HCT116 (cell line): ENCODE data around the gene SDK2. TPM values are rescaled to one million over a fixed set of nuclear protein-coding genes. Genes with fewer than 3 reads are reported as not detected.
A peak's percentile ranks its signal among the peaks of the same experiment; 100 is the strongest.

Source experiments
- ATAC-seq: fragments of 200-7000 bp; cut with Tn5 transposase; 2 replicates; pipeline ENCODE4 v1.9.1; 2020; ENCODE audit warnings: mild to moderate bottlenecking, moderate library complexity
- BruUV-seq: library from RNA; stranded (reverse); fragments of 400-500 nt; replicated peaks from 2 replicates; lab custom pipeline; 2021; lab: Mats Ljungman, UMichigan
- CTCF ChIA-PET: fragments of 300-600 bp; sonication (Branson Sonifier 250); formaldehyde crosslinking; loops from one replicate; lab custom pipeline; 2021; ENCODE audit warnings: antibody characterized with exemption; lab: Charles Lee
- POLR2A ChIA-PET: fragments of 300-600, 350-600 bp; sonication (Branson Sonifier 250); formaldehyde crosslinking; loops from one replicate; lab custom pipeline; 2021; ENCODE audit warnings: antibody characterized with exemption; lab: Charles Lee
- RAD21 ChIA-PET, 2 experiments: fragments of 300-600 bp; sonication (Branson Sonifier 250); formaldehyde crosslinking; loops; one replicate each; lab custom pipeline; 2023; ENCODE audit warnings: low total read pairs in 2 of 2; ENCODE audit not compliant: uncharacterized antibody in 2 of 2, unreplicated experiment in 2 of 2, low non-redundant PET in 1 of 2; lab: Charles Lee
- DNase-seq: peaks from one replicate; pipeline ENCODE4 v3.0.0-alpha.2; 2010; ENCODE audit warnings: low read depth, low spot score
- H2AFZ ChIP-seq: fragments of 200-600 bp; shearing (Covaris generic), sonication (generic); 2 replicates; pipeline ENCODE4 v1.6.1; 2017; ENCODE audit warnings: low read depth, mixed run types, mixed read lengths, antibody characterized with exemption, low read length; ENCODE audit not compliant: poor library complexity, severe bottlenecking
- H3K27ac ChIP-seq: 2 replicates; pipeline ENCODE4 v1.5.1; 2012; ENCODE audit warnings: low read depth, low read length
- H3K27me3 ChIP-seq: fragments of 200-600 bp; sonication (generic); 2 replicates; pipeline ENCODE4 v1.6.1; 2016; ENCODE audit warnings: mixed run types, low read length, mixed read lengths; ENCODE audit not compliant: insufficient read depth
- H3K36me3 ChIP-seq, 2 experiments: fragments of 200-500 bp in 1 of 2; fragments of 200-600 bp in 1 of 2; sonication (Bioruptor generic) in 1 of 2; sonication (generic) in 1 of 2; 2 replicates each; pipeline versions ENCODE4 v1.5.1 to v1.6.1; 2014 to 2016; ENCODE audit warnings: low read length in 2 of 2, inconsistent platforms in 1 of 2, mixed read lengths in 1 of 2, mixed run types in 1 of 2; ENCODE audit not compliant: insufficient read depth in 2 of 2, control insufficient read depth in 1 of 2
- H3K4me1 ChIP-seq, 2 experiments: fragments of 200-600 bp in 1 of 2; sonication (generic) in 1 of 2; 2 replicates each; pipeline versions ENCODE4 v1.5.1 to v1.6.1; 2012 to 2017; ENCODE audit warnings: low read length in 2 of 2, inconsistent platforms in 1 of 2, mild to moderate bottlenecking in 1 of 2, mixed read lengths in 1 of 2, mixed run types in 1 of 2, moderate library complexity in 1 of 2; ENCODE audit not compliant: insufficient read depth in 2 of 2, control insufficient read depth in 1 of 2
- H3K4me2 ChIP-seq: fragments of 200-600 bp; sonication (generic); 2 replicates; pipeline ENCODE4 v1.6.1; 2017; ENCODE audit warnings: mixed run types, low read length, mixed read lengths
- H3K4me3 ChIP-seq, 2 experiments: fragments of 200-600 bp in 1 of 2; sonication (generic) in 1 of 2; replicated peaks in 1 of 2; 2 replicates each; pipeline ENCODE4 v1.5.1; 2011 to 2016; ENCODE audit warnings: low read length in 2 of 2, control low read depth in 1 of 2, low read depth in 1 of 2, mild to moderate bottlenecking in 1 of 2, mixed read lengths in 1 of 2, mixed run types in 1 of 2
- H3K79me2 ChIP-seq: fragments of 200-600 bp; sonication (generic); 2 replicates; pipeline ENCODE4 v1.6.1; 2017; ENCODE audit warnings: mild to moderate bottlenecking, mixed run types, low read length, moderate library complexity, mixed read lengths; ENCODE audit not compliant: insufficient read depth
- H3K9ac ChIP-seq: fragments of 200-600 bp; sonication (generic); 2 replicates; pipeline ENCODE4 v1.6.1; 2016; ENCODE audit warnings: low read length, mixed read lengths
- H3K9me2 ChIP-seq: fragments of 200-600 bp; sonication (generic), shearing (Covaris generic); 2 replicates; pipeline ENCODE4 v1.6.1; 2017; ENCODE audit warnings: mixed run types, mild to moderate bottlenecking, moderate library complexity; ENCODE audit not compliant: insufficient read depth
- H3K9me3 ChIP-seq, 2 experiments: fragments of 200-500 bp in 1 of 2; fragments of 200-600 bp in 1 of 2; sonication (Bioruptor generic) in 1 of 2; sonication (generic) in 1 of 2; 2 replicates each; pipeline ENCODE4 v1.6.1; 2014 to 2017; ENCODE audit warnings: low read length in 2 of 2, mixed read lengths in 2 of 2, inconsistent platforms in 1 of 2, low read depth in 1 of 2, mild to moderate bottlenecking in 1 of 2, mixed run types in 1 of 2, moderate library complexity in 1 of 2; ENCODE audit not compliant: control insufficient read depth in 1 of 2, insufficient read depth in 1 of 2
- H4K20me1 ChIP-seq: fragments of 200-600 bp; sonication (generic), shearing (Covaris generic); 2 replicates; pipeline ENCODE4 v1.6.1; 2017; ENCODE audit warnings: mixed run types, mild to moderate bottlenecking, moderate library complexity; ENCODE audit not compliant: insufficient read depth
- EGR1 ChIP-seq: IDR thresholded peaks from 2 replicates; pipeline ENCODE4 v1.6.1; 2012; ENCODE audit warnings: low read depth
- ELF1 ChIP-seq: IDR thresholded peaks from 2 replicates; pipeline ENCODE4 v1.6.1; 2012; ENCODE audit warnings: low read depth, borderline replicate concordance
- EZH2phosphoT487 ChIP-seq: fragments of 200-600 bp; IDR thresholded peaks from 2 replicates; pipeline ENCODE4 v1.6.1; 2018; ENCODE audit warnings: antibody characterized with exemption, borderline replicate concordance
- FOSL1 ChIP-seq: IDR thresholded peaks from 2 replicates; pipeline ENCODE4 v1.6.1; 2012; ENCODE audit warnings: low read depth
- JUND ChIP-seq: IDR thresholded peaks from 2 replicates; pipeline ENCODE4 v1.6.1; 2012
- MAX ChIP-seq: IDR thresholded peaks from 2 replicates; pipeline ENCODE4 v1.6.1; 2012
- POLR2AphosphoS5 ChIP-seq: IDR thresholded peaks from 2 replicates; pipeline ENCODE4 v1.6.1; 2011; ENCODE audit warnings: mild to moderate bottlenecking, low read depth, low read length, moderate library complexity
- RAD21 ChIP-seq: IDR thresholded peaks from 2 replicates; pipeline ENCODE4 v1.6.1; 2012; ENCODE audit warnings: low read depth, mild to moderate bottlenecking
- SIN3A ChIP-seq: IDR thresholded peaks from 2 replicates; pipeline ENCODE4 v1.6.1; 2012; ENCODE audit warnings: low read depth
- SP1 ChIP-seq: IDR thresholded peaks from 2 replicates; pipeline ENCODE4 v1.6.1; 2012; ENCODE audit warnings: low read depth
- ZBTB33 ChIP-seq: IDR thresholded peaks from 2 replicates; pipeline ENCODE4 v1.6.1; 2011; ENCODE audit warnings: mild to moderate bottlenecking, low read length, moderate library complexity; ENCODE audit not compliant: insufficient replicate concordance; ENCODE audit errors: extremely low read depth
- ZFX ChIP-seq: fragments of 450-650 bp; IDR thresholded peaks from 2 replicates; pipeline ENCODE4 v1.6.1; 2017
- ZNF274 ChIP-seq: fragments of 200-500 bp; sonication (Bioruptor generic); IDR thresholded peaks from 2 replicates; pipeline ENCODE4 v1.6.1; 2014; ENCODE audit warnings: mild to moderate bottlenecking, low read depth, low read length, inconsistent platforms
- intact Hi-C: fragments of 100-400 bp; cut with micrococcal nuclease; formaldehyde crosslinking; loops from 2 replicates; pipeline ENCODE4 v1.10.0; 2022
- total RNA-seq: library from RNA; stranded (reverse); gene quantifications from one replicate; pipeline ENCODE4 v1.2.1, GENCODE V29; 2021; ENCODE audit not compliant: unreplicated experiment

SDK2 gene
- total RNA-seq, 1 experiment from 2014 or later, result 0.10 TPM

- TF ChIP-seq POLR2AphosphoS5 (no peak), MAX (no peak), SP1 (no peak), ZNF274 (no peak), ELF1 (no peak), SIN3A (no peak), EZH2phosphoT487 (no peak), JUND (no peak), RAD21 (peak; percentile 50), FOSL1 (no peak)
Measured at GRCh38 chr17:73478768-73479424, 165.3 kb downstream of the SDK2 start (continued).

- no peaks in the 10 kb centered on the region for H4K20me1 ChIP-seq
- H3K9ac ChIP-seq, result no peak overlapping the region
- DNase-seq, result no peak
- H3K36me3 ChIP-seq, result no peaks in the 10 kb centered on the region
- H3K27ac ChIP-seq, result no peak overlapping the region
- H3K9me2 ChIP-seq, result no peaks in the 10 kb centered on the region
- no peaks in the 10 kb centered on the region for H3K79me2 ChIP-seq
- ChIA-PET CTCF (interaction anchor here (0.8 to 1.1 kb wide), 2 partner anchors 212 to 231 kb away, joined by 3 read pairs; no protein-coding TSS in a partner anchor), POLR2A (no interaction called here), RAD21 (no interaction called here)
- no TSS peak for BruUV-seq
- ATAC-seq, result no peak
- TF ChIP-seq EGR1 (no peak), ZBTB33 (no peak), MAX (no peak), ZFX (no peak)
- no peaks in the 10 kb centered on the region for H3K9me3 ChIP-seq
- H3K27me3 ChIP-seq, result no peaks in the 10 kb centered on the region
- peaks cover 8 to 10% of the 10 kb centered on the region in 2 experiments; a peak in 3 of 4 replicates for H3K4me1 ChIP-seq
- no peak overlapping the region for H3K4me2 ChIP-seq
- H3K4me3 ChIP-seq, result no peak overlapping the region
- intact Hi-C loops, result no loop called here
- no peak overlapping the region for H2AFZ ChIP-seq
Measured at GRCh38 chr17:73478334-73478733, 165.9 kb downstream of the SDK2 start.
